ENCODE measurements around the gene CTSW.

CTSW gene

DNA sequence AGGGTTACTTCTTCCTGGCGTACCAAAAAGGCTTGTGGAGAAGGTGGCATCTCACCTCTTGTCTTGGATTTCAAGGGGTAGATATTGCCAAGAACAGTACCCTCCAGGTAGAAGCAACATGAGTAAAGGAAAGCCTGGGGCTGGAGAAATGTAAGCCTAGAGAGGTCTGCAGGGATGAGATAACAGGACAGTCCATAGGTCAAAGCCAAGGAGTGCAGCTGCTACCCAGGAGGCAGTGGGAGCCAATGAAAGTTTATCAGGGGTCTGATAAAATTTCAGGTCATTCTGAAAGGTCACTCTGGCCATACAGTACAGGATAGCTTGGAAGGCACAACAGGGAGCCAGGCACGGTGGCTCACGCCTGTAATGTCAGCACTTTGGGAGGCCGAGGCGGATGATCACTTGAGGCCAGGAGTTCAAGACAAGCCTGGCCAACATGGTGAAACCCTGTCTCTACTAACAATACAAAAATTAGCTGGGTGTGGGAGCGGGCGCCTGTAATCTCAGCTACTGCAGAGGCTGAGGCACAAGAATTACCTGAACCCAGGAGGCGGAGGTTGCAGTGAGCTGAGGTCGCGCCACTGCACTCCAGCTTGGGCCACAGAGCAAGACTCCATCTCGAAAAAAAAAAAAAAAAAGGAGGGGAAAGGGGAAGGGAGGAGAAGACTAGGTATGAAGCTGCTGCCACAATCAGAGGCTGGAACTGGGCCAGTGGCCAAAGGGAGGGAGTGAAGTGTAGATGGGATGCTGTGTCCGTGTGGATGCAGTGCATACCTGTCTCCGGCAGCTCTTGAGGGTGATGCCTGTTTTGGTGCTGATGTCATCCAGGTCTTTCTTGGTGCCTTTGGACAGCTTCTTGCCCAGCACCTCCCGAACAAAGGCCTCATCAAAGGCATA, 7.4 kb downstream of the CTSW start:
- DNase-seq, result no peak

DNA sequence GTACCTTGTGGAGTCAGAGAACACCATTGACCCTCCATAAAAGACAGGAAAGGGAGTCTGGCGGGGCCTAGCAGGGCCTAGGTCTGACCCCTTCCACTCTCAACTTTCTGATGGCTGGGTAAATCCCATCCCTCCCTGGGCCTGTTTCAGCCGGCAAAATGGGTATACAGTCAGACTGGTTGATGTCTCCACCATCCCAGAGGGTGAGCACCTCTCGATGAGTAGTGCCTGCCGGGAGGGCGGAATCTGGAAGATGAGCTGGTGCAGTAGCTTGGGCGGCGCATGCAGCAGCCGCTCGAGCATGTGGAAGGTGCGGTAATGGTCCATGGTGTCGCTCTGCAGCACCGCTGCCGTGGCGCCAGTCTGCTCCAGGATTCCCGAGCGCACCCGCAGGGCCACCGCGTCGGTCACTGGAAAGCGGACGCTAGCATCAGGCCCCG, 8.1 kb downstream of the CTSW start:
- DNase-seq, result no peak

DNA sequence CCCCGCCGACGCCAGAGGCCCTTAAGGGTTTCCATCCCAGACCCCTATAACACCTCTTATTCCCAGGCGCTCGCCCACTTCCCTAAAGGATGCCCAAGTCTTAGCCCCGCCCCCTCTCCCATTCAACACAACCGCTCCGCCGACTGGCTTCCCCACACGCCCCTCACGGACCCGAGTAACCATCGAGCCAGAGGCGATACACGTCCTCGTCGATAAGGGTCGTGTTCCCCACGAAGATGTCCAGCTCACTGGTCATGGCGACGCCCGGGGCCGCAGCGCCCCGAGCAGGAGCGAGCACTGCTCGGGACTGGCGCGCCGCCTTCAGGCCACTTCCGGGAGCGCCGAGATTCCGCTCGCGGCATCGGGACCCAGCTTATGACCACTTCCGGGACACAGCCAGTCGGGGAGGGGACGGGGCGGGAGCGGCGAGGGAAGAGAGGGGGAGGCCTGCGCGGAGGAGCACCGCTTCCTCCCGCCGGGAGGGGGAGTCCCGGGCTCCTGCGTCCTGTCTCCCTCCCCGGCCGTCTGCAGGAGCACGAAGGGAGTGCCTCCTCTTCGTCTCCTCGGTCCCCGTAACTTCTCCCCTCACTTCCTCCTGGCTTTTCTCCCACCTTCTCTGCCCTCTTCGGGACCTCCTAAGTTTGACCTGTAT, 8.7 kb downstream of the CTSW start, which contains the start of gene FIBP:
FIBP (minus strand) TSS at position 309 of the 652 bp plus-strand sequence; CDS start at position 256, 53 bp downstream.
- DNase-seq, result peak; percentile 97

DNA sequence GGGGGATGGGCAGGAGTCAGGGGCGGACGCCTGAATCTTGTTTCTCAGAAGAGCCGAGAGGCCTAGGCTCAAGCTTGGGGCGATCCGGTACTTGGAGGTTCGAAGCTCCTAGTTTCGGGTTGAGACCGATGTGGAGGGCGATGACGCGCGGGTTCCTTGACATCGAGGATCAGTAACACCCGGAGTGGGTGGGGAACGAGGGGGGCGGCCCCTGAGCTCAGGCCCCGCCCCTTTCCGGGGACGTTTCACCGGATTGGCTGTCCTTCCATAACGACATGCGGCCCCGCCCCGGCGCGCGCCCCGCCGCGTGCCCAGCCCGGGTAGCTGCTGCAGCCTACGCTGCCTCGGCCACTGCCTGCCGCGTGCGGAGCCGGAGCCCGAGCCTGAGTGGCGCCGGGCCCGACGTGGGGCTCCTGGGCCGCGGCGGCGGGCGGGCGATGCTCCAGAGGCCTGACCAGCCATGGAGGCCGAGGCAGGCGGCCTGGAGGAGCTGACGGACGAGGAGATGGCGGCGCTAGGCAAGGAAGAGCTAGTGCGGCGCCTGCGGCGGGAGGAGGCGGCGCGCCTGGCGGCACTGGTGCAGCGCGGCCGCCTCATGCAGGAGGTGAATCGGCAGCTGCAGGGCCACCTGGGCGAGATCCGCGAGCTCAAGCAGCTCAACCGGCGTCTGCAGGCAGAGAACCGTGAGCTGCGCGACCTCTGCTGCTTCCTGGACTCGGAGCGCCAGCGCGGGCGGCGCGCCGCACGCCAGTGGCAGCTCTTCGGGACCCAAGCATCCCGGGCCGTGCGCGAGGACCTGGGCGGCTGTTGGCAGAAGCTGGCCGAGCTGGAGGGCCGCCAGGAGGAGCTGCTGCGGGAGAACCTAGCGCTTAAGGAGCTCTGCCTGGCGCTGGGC, 10.9 kb downstream of the CTSW start, which contains the start of gene CCDC85B:
CCDC85B (plus strand) TSS at position 350 of the 895 bp plus-strand sequence; CDS start at position 461, 111 bp downstream.
- peak; percentile 99 for DNase-seq

DNA sequence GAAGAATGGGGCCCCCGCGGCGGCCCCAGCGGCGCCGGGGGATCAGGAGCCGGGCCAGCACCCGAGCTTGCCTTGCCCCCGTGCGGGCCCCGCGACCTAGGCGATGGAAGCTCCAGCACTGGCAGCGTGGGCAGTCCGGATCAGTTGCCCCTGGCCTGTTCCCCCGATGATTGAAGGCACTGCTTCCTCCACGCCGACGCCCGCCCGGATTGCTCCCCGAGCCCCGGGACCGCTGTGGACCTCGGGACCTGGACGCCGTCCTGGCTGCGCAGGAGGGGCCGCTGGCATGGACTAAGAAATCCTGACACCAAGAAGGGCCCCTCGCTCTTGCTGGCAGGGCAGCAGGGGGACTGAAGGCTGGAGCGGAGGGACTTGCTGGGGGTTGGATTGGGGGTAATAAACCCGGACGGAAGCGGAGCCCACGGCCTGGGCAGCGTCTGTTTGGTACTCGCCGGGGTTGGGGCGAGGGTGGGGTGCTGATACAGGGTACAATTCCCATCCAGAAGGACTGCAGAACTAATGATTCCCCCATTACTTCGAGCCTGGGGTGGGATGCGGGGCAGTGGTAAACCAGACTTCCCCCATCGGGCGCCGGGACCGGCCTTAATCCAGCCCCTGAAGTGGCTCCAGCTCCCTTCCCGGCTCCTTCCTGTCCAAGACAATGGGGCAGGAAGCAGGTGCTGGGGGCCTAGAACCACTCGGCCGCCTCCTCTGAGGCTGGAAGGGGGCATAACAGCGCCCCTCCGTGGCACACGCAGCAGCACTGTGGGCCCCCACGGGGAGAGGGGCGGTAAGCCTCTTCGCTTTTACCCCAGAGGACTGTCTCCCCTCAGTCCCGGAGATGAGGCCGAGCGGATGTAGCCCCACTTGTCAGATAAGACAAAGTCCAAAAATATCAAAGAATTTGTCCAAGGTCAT, 11.8 kb downstream of the CTSW start:
- DNase-seq, result peak; percentile 70

DNA sequence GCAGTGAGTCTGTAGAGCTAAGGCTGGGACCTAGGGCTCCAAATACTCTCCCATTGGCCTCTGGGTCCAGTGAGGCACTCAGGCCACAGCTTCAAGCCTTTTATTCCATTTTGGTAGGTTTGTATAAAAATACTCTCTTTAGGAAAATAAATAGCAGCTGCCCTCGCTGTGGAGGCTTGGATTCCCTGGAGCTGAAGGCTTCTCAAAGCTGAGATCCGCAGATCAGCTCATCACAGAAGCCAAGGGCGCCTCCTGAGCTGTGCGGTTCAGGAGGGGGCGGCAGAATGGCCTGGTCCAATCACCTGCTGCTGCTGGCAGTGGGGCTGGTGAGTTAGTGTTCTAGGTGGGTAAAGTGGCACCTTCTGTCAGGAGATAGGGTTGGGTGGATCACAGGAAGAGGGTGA, 12.5 kb downstream of the CTSW start:
- DNase-seq, result peak; percentile 68

DNA sequence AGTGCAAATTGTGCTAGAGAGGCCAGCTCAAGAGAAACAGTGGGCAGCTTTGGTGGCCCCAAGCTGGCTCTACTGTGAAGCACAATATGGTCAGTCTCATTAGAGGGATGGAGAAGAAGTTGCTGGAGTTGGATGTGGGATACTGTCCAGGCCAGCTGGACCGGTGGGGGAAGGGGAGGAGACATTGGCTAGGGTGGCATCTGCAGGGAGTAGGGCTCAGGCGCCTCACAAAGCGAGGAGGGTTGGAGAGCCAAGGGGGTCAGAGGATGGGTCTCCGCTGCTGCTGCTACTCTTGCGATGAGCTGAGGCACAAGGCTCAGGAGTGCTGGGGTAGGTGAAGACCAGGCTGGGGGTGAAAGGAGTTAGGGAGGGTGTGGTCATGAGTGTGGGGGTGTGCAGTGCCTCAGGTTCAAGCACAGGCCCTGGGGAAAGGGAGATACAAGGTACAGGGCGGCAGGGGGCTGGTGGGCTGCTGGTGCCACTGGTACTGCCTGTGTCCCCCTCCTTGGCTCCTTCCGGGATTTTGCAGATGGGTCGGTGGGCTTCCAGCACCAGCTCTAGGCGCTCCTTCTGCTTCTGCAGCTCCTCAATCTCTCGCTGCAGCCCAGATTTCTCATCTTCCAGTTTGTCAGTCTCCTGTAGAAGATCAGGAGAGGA, 13.2 kb downstream of the CTSW start:
- no peak for DNase-seq

DNA sequence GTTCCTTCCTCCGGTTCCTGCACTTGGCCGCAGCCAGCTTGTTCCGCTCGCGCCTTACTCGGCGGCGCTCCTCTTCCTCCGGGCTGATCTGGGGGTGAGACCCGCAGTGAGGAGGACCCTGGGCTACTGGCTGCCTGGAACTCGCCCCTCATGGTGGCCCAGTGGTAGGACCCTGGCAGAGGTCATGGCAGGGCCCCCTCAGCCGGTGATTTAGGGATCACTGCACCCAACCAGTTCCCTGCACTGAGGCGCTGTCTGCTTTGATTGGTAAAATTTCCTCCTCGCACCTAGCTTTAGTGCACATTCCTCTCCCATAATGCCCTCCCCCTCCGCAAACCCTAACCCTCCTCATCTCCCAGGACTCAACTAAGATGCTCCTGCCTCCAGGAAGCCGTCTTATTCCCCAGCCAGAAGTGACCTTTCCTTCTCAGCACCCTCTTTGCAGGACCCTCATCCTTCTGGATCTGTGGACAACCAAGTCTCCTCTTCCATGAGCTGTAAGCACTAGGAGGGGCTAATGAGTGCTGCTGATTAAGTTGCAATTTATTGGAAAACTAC, 14.5 kb downstream of the CTSW start:
- DNase-seq, result peak; percentile 64

DNA sequence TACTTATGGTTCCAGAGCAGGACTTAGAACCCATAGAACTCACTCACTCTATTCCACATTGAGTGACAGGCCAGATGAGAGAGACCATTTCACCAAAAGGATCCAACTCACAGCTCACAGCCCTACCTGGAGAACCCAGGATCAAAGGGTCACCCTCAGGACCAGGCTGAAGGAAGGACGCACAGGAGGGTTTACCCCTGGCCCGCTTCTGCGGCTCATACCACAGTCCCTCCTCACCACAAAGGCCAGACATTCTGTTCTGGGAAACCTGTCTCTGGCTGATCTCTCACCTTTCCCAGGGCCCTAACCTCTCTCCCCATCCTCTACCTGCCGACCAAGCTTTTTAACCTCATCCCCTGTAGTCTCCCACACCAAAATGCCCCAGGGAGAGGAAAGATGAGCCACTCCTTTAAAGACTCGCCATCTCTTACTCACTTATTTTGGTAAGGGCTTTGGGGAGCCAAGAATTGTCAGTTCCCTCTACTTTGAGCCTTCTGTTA, 15.9 kb downstream of the CTSW start:
- DNase-seq, result no peak

DNA sequence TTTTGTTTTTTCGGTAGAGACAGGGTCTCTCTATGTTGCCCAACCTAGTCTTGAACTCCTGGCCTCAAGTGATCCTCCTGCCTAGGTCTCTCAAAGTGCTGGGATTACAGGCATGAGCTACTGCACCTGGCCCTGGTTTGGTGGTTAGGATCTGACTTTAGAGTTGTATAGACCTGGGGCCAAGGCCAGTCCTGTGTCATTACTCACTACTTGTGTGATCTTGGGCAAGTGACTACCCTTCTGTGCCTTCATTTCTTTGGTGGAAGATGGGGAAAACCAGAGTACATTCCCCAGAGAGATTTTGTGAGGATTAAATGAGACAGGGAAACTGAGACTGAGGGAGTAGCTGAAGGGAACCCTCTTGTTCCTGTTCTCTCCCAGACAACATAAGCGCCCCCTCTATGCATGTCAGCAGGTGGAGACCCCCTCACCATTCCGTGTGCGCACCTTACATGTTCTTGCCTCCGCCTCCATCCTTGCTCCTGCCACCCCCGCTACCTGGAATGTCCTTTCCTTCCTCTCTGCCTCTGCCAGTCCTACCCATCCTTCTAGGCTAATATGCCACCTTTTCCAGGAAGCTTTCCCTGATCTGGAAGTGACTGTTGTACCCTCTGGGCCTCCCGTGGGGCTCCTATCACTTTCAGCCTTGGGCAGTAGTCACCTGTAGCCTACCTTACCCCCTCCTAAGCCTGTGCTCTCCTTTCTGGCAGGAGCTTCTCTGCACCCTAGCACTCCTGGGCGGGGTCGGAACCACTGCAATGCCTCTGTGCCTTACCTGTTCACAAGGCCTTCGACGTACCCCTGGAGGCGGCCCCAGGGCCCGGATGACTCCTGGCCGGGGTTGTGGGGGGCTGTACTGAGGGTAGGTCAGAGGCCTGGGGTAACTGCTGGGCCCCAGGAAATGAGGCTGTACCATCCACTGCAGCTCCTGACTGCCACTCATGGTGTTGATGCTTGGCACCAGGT, 16.7 kb downstream of the CTSW start:
- no peak for DNase-seq

DNA sequence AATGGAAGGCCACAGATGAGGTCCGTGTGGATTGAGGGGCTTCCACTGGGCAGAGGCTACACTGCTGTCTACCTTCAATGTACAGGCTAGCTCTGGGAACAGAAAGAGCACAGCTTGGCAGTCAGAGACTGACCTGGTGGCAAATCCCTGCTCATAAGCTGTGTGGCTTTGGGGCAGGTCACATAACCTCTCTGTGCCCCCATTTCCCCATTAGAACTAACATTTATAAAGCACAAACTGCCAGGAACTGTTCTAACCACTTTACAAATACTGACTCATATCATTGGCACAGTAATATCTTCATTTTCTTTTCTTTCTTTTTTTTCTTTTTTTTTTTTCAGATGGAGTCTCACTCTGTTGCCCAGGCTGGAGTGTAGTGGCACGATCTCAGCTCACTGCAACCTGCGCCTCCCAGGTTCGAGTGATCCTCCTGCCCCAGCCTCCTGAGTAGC, 17.4 kb downstream of the CTSW start:
- no peak for DNase-seq

DNA sequence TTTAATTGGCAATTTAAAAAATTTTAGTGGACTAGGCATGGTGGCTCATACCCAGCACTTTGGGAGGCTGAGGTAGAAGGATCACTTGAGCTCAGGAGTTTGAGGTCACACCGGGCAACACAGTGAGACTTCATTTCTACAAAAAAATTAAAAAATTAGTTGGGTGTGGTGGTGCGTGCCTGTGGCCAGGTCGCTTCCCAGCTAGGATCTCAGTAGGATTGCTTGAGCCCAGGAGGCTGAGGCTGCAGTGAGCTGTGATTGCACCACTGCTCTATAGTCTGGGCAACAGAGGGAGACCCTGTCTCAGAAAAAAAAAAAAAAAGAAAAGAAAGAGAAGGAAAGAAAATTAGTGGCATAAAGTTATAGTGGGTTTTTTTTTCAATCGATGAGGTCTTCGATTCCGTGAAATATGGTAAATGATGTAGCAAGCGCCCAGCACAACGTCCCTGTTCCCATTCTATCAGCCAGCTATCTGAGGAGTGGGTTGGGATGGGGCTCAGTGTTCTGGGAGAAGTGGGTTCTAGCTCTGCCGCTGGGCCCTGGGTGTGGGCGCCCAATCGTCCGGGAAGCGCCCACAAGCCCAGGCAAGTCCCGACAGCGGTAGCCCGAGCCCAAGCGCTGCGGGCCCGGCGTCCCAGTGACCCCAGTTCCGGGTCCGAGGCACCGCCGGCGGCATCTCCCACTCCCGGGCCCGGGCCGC, 19.2 kb downstream of the CTSW start:
- DNase-seq, result no peak

DNA sequence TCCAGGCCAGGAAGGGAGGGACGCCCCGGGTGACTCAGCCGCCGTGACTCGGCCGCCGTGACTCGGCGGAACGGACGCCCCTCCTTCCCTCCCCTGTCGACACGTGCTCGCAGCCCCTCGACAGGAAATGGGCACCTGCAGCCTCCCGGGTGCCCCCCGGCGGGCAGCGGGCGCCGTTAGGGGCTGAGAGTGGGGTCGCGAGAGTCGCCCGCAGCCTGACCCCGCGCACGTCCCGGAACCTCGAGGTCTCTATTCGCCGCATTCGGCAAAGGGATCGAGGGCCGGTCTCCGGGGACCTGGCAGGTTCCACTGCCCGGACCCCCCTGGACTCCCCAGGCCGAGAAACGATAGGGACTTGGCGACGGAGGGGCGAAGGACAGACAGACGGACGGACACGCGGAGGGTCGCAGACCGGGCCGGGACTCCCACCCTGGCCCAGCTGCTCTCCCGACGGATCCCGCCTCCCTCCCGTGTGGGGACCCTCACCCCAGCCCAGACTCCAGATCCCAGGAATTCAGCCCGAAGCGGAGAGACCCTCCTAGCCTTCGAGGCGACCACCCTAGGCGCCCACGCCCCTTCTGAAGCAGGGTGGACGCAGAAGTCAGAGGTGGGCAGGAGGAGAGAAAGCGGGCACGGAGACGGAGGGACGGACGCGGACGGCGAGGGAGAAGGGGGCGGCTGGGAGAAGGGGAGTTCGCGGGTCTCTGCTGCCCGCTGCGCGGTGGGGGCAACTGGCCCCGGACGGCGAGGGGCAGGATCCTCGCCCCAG, 19.9 kb downstream of the CTSW start:
- DNase-seq, result peak; percentile 86

DNA sequence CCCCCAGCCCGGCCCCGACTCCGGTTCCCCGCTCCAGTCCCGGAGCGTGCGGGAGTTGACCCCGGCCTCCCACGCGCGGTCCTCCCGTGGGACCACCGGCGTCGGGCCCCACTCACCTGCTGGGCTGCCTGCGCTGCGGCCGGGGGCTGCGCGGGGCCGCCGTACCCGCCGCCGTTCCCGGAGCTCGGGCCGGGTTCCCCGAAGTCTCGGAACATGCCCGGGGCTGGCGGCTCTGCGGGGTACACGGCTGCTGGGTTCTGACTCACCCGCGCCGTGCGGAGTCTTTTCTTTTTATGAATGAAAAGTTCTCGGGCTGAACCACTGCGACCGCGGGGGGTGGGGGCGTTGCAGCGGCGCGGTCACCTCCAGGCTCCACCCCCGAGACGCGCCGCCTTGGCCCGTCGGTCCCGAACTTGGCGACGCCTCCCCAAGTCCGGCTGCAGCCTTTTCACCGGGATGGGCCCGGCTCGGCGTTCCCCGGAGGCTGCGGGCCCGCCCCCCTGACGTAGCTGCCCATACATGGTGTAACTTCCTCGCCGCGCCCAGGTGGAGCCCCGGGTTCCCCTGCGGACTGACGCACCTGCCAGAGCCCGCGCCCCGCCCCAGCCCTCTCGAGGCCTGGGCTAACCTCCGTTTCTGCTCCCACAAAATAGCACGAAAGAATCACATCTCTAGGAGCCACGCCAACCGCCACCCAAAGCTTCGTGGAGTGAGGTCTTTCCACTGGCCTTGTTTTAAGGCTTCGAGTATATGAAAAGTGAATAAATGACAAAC, 20.7 kb downstream of the CTSW start, which contains the start of gene FOSL1:
FOSL1 (minus strand) TSS at position 264 of the 774 bp plus-strand sequence; CDS start at position 215, 49 bp downstream.
- peak; percentile 95 for DNase-seq

DNA sequence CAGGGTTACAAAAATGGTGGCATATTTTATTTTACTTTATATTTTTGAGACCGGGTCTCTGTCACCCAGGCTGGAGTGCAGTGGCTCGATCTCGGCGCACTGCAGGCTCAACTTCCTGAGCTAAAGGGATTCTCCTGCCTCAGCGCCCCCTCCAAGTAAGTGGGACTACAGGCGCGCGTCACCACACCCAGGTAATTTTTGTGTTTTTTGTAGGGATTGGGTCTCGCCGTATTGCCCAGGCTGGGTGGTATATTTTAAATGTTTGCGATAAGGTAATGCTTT, 21.2 kb downstream of the CTSW start:
- no peak for DNase-seq

DNA sequence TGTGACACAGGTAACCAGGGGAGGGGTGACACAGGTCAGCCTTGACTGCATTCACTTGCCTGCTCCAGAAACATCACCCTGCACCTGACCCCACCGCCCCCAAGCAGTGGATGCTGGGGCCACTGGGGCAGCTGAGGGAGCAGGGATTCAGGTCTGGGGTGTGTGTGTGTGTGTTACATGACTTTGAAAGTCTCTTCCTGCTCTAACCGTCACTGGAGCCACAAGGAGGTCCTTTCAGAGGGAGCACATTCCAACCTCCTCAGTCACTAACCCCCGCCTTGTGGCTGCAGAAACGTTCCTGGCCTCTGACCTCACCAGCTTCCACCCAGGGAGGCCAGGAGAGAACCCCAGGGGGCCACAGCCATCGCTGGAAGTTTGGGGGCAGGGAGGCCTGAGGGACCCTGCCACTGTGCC, 23.4 kb downstream of the CTSW start:
- no peak for DNase-seq

DNA sequence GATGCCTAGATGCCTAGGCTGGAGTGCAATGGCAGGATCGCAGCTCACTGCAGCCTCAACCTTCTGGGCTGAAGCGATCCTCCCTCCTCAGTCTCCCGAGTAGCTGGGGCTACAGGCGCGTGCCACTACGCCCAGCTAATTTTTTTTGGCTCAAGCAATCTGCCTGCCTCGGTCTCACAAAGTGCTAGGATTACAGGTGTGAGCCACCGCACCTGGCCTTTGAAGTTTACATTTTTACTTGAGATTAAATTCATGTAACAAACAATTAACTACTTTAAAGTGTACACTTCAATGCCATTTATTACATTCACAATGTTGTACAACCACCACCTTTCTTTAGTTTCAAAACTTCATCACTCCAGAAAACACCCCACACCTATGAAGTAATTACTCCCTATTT, 24.1 kb downstream of the CTSW start:
- DNase-seq, result no peak

All from stimulated activated CD8-positive, alpha-beta memory T cell treated with anti-CD3 and anti-CD28 coated beads, Interleukin-4, amount 100 ng/mL, for 48 hours (primary cell).